ENCODE measurements around the gene AGA.

DNA sequence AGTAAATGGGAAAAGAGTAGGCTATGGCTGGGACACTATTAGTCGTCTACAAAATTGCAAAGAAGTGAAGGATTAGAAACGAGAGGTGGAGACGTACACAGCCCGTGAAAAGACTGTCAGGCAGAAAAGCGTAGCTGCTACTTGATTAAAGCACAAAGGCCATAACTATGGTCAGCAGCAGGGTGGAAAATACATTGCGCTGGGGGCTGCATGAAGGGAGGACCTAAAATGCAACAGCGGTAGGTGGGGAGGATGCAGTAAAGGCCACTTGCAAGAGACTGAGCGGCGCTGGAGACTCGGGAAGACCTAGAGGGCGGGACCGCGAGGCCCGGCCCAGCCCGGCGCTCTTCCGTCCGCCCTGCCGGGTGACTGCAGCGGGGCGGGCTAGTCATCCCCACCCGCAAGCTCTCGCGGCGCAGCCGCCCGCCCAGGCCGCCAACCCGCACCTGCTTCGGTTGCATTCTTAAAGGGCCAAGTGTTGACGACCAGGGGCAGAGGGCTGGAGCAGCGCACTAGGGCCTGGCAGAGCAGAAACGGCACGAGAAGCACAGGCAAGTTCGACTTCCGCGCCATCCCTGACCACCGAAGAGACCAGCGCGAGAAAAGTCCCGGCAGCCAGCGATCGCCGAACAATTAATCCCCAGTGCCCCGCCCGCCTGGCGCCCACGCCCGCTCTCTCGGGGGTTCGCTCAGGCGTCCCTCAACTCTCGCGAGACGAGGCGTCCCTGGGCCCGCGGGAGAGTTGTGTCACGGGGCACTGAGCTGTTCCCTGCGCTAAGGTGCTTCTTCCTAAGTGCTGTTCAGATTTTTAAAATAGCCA, at the start of gene AGA:
- TF ChIP-seq POLR2A (IDR thresholded peaks at IDR 0.05), result no peak
- TF ChIP-seq, protein P1, sequence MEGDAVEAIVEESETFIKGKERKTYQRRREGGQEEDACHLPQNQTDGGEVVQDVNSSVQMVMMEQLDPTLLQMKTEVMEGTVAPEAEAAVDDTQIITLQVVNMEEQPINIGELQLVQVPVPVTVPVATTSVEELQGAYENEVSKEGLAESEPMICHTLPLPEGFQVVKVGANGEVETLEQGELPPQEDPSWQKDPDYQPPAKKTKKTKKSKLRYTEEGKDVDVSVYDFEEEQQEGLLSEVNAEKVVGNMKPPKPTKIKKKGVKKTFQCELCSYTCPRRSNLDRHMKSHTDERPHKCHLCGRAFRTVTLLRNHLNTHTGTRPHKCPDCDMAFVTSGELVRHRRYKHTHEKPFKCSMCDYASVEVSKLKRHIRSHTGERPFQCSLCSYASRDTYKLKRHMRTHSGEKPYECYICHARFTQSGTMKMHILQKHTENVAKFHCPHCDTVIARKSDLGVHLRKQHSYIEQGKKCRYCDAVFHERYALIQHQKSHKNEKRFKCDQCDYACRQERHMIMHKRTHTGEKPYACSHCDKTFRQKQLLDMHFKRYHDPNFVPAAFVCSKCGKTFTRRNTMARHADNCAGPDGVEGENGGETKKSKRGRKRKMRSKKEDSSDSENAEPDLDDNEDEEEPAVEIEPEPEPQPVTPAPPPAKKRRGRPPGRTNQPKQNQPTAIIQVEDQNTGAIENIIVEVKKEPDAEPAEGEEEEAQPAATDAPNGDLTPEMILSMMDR (IDR thresholded peaks at IDR 0.05), result no peak
